GM12874 (cell line): ENCODE data around the gene LRIT1.

Experiments used
- CTCF ChIP-seq: IDR thresholded peaks from 2 replicates; pipeline ENCODE4 v1.5.1; 2011; ENCODE audit warnings: low read depth, mild to moderate bottlenecking, control low read depth, low read length, moderate library complexity; ENCODE audit not compliant: insufficient read depth

The LRIT1 gene

GRCh38 chr10:84221916-84222315 is 19.4 kb downstream of the LRIT1 start:
- no peak for TF ChIP-seq CTCF

- no peak for TF ChIP-seq CTCF
These were observed 23.6 kb downstream of the LRIT1 start for GRCh38 chr10:84217746-84218145.

GRCh38 chr10:84216834-84217233 is 24.5 kb downstream of the LRIT1 start:
- no peak for TF ChIP-seq CTCF

GRCh38 chr10:84214612-84215235 is 26.6 kb downstream of the LRIT1 start:
- peak; percentile 76 for TF ChIP-seq CTCF

- TF ChIP-seq CTCF = no peak
These were observed 27.2 kb downstream of the LRIT1 start for GRCh38 chr10:84214046-84214572.

- TF ChIP-seq CTCF = no peak
These were observed 28.3 kb downstream of the LRIT1 start for GRCh38 chr10:84213076-84213475.

GRCh38 chr10:84212014-84212413 is 29.3 kb downstream of the LRIT1 start:
- no peak for TF ChIP-seq CTCF
